Panc1 (cell line): Measurements from ENCODE around the gene PLPP4. TPM values are rescaled to one million over a fixed set of nuclear protein-coding genes. Genes with fewer than 3 reads are reported as not detected.

Experiments
- ATAC-seq: fragments of 200-7000 bp; cut with Tn5 transposase; 2 replicates; pipeline ENCODE4 v1.9.1; 2020; ENCODE audit warnings: mild to moderate bottlenecking, moderate library complexity
- BruUV-seq: library from RNA; stranded (reverse); fragments of 400-500 nt; replicated peaks from 2 replicates; lab custom pipeline; 2021; lab: Mats Ljungman, UMichigan
- CTCF ChIA-PET: fragments of 300-600 bp; sonication (Branson Sonifier 250); formaldehyde crosslinking; loops from one replicate; lab custom pipeline; 2022; ENCODE audit warnings: antibody characterized with exemption; lab: Charles Lee
- POLR2A ChIA-PET: fragments of 300-600 bp; sonication (Branson Sonifier 250); formaldehyde crosslinking; loops from one replicate; lab custom pipeline; 2022; ENCODE audit warnings: antibody characterized with exemption; lab: Charles Lee
- DNase-seq: peaks from one replicate; pipeline ENCODE4 v3.0.0-alpha.2; 2010; ENCODE audit warnings: low read depth, low spot score
- H3K27ac ChIP-seq: 2 replicates; pipeline ENCODE4 v1.5.1; 2011; ENCODE audit warnings: mild to moderate bottlenecking, low read length, inconsistent platforms
- H3K27me3 ChIP-seq: fragments of 200-500 bp; sonication (Bioruptor generic); 2 replicates; pipeline ENCODE4 v1.6.0; 2014; ENCODE audit warnings: low read length, inconsistent platforms; ENCODE audit not compliant: control insufficient read depth, insufficient read depth
- H3K36me3 ChIP-seq: fragments of 200-500 bp; sonication (Bioruptor generic); 2 replicates; pipeline ENCODE4 v1.5.1; 2014; ENCODE audit warnings: inconsistent platforms, mild to moderate bottlenecking, low read length, moderate library complexity; ENCODE audit not compliant: control insufficient read depth, insufficient read depth
- H3K4me1 ChIP-seq: 2 replicates; pipeline ENCODE4 v1.5.1; 2011; ENCODE audit warnings: inconsistent platforms, mild to moderate bottlenecking, low read length, moderate library complexity; ENCODE audit not compliant: control insufficient read depth, insufficient read depth
- H3K4me3 ChIP-seq, 2 experiments: 2 replicates each; pipeline ENCODE4 v1.5.1; 2011 to 2012; ENCODE audit warnings: low read depth in 2 of 2, low read length in 2 of 2, mild to moderate bottlenecking in 2 of 2, inconsistent platforms in 1 of 2, moderate library complexity in 1 of 2
- H3K9me3 ChIP-seq: fragments of 200-500 bp; sonication (Bioruptor generic); 2 replicates; pipeline ENCODE4 v1.5.1; 2014; ENCODE audit warnings: low read depth, mild to moderate bottlenecking, inconsistent platforms, low read length, moderate library complexity; ENCODE audit not compliant: control insufficient read depth, insufficient read depth
- POLR2AphosphoS5 ChIP-seq: IDR thresholded peaks from 2 replicates; pipeline ENCODE4 v1.6.1; 2012; ENCODE audit warnings: mild to moderate bottlenecking, low read depth, low read length, moderate library complexity
- SIN3A ChIP-seq: IDR thresholded peaks from 2 replicates; pipeline ENCODE4 v1.6.1; 2012; ENCODE audit warnings: low read depth, mild to moderate bottlenecking, low read length, moderate library complexity, borderline replicate concordance; ENCODE audit not compliant: insufficient read depth
- TCF7L2 ChIP-seq: IDR thresholded peaks from 2 replicates; pipeline ENCODE4 v1.6.1; 2011; ENCODE audit warnings: mild to moderate bottlenecking, low read depth, low read length, inconsistent platforms
- in situ Hi-C: cut with HindIII; loops from 2 replicates; pipeline ENCODE4 v1.10.0; 2016; ENCODE audit warnings: low sequenced_read_pairs, low pct_unique_long_range_greater_than_20kb
- intact Hi-C: fragments of 100-400 bp; cut with micrococcal nuclease; formaldehyde crosslinking; loops from one replicate; pipeline ENCODE4 v1.10.0; 2022; ENCODE audit not compliant: unreplicated experiment
- total RNA-seq: library from RNA; stranded (reverse); gene quantifications from one replicate; pipeline ENCODE4 v1.2.1, GENCODE V29; 2021; ENCODE audit not compliant: unreplicated experiment
- TF ChIP-seq, protein P1 (sequence below), 2 experiments: IDR thresholded peaks; 2 replicates each; pipeline ENCODE4 v1.6.1; 2011 to 2012; ENCODE audit warnings: low read depth in 2 of 2, control low read depth in 1 of 2, low read length in 1 of 2, mild to moderate bottlenecking in 1 of 2, moderate library complexity in 1 of 2; ENCODE audit not compliant: insufficient read depth in 1 of 2
- TF ChIP-seq, protein P2 (sequence below): fragments of 450-650 bp; IDR thresholded peaks from 2 replicates; pipeline ENCODE4 v1.5.1; 2017; ENCODE audit warnings: mild to moderate bottlenecking

Gene PLPP4
- total RNA-seq, 1 experiment from 2014 or later: 0.18 TPM

DNA sequence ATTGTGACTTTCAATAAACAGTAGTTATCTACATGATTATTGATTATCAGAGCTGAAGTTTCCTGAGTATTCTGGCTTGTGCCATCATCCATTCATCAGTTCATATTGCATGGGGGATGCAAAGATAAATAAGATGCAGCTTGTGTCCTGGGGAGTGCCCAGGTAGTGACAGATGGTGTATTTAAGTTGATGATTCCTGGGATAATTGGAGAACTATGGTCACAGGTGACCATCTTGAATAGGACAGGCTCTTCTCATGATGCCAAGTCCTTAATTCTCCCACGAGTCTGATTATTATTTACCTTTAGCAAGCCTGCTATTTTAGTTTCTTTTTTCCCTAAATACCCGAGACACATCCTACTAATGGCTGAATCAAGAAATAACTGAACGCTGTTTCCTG, 64.9 kb downstream of the PLPP4 start:
- Histone ChIP-seq H3K9me3 (no peaks in the 10 kb centered on the region), H3K4me1 (no peaks in the 10 kb centered on the region), H3K36me3 (no peaks in the 10 kb centered on the region), H3K27ac (no peak overlapping the region), H3K4me3 (no peak overlapping the region), H3K27me3 (peaks cover 13% of the 10 kb centered on the region)
- CTCF ChIA-PET: no interaction called here
- no TSS peak for BruUV-seq
- no peak for TF ChIP-seq SIN3A
- no peak for TF ChIP-seq TCF7L2
- no peak for TF ChIP-seq POLR2AphosphoS5
- TF ChIP-seq, protein P1, sequence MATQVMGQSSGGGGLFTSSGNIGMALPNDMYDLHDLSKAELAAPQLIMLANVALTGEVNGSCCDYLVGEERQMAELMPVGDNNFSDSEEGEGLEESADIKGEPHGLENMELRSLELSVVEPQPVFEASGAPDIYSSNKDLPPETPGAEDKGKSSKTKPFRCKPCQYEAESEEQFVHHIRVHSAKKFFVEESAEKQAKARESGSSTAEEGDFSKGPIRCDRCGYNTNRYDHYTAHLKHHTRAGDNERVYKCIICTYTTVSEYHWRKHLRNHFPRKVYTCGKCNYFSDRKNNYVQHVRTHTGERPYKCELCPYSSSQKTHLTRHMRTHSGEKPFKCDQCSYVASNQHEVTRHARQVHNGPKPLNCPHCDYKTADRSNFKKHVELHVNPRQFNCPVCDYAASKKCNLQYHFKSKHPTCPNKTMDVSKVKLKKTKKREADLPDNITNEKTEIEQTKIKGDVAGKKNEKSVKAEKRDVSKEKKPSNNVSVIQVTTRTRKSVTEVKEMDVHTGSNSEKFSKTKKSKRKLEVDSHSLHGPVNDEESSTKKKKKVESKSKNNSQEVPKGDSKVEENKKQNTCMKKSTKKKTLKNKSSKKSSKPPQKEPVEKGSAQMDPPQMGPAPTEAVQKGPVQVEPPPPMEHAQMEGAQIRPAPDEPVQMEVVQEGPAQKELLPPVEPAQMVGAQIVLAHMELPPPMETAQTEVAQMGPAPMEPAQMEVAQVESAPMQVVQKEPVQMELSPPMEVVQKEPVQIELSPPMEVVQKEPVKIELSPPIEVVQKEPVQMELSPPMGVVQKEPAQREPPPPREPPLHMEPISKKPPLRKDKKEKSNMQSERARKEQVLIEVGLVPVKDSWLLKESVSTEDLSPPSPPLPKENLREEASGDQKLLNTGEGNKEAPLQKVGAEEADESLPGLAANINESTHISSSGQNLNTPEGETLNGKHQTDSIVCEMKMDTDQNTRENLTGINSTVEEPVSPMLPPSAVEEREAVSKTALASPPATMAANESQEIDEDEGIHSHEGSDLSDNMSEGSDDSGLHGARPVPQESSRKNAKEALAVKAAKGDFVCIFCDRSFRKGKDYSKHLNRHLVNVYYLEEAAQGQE (IDR thresholded peaks at IDR 0.05; ENCODE audit: insufficient read depth in 1 of 2, low read depth in 2 of 2, low read length in 1 of 2): no peak
- TF ChIP-seq, protein P2, sequence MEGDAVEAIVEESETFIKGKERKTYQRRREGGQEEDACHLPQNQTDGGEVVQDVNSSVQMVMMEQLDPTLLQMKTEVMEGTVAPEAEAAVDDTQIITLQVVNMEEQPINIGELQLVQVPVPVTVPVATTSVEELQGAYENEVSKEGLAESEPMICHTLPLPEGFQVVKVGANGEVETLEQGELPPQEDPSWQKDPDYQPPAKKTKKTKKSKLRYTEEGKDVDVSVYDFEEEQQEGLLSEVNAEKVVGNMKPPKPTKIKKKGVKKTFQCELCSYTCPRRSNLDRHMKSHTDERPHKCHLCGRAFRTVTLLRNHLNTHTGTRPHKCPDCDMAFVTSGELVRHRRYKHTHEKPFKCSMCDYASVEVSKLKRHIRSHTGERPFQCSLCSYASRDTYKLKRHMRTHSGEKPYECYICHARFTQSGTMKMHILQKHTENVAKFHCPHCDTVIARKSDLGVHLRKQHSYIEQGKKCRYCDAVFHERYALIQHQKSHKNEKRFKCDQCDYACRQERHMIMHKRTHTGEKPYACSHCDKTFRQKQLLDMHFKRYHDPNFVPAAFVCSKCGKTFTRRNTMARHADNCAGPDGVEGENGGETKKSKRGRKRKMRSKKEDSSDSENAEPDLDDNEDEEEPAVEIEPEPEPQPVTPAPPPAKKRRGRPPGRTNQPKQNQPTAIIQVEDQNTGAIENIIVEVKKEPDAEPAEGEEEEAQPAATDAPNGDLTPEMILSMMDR: no peak
- in situ Hi-C loops: no loop called here
- DNase-seq (no peak), ATAC-seq (no peak)
- POLR2A ChIA-PET: no interaction called here
- intact Hi-C loops: no loop called here

DNA sequence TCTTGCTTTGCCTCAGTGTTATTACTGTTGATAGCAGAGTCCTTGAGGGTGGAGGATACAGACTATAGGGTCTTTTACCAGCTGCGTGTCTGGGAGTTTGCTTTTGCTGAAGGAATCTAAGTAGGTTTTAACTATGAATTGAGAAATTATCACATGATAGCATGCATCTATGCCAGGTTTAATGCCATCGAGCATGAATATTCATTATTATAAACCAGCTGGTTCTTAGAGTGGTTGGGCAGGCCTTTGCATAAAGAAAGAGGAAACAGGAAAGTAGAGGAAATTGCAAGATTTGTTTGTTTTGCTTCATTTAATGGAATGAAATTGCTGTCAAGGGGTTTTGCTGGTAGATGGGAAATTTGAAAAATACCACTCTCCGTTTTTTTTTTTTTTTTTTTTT, 70.7 kb downstream of the PLPP4 start:
- POLR2A ChIA-PET: interaction anchor here (0.7 kb wide), 1 partner anchor 250 kb away, joined by 4 read pairs; no protein-coding TSS in a partner anchor
- no peak overlapping the region for H3K27ac ChIP-seq
- TF ChIP-seq POLR2AphosphoS5: no peak
- no peak for TF ChIP-seq TCF7L2
- TF ChIP-seq, protein P2: no peak
- TF ChIP-seq, protein P1 (IDR thresholded peaks at IDR 0.05; ENCODE audit: insufficient read depth in 1 of 2, low read depth in 2 of 2, low read length in 1 of 2): no peak
- TF ChIP-seq SIN3A: no peak
- intact Hi-C loops: no loop called here
- no peaks in the 10 kb centered on the region for H3K9me3 ChIP-seq
- no peak for ATAC-seq
- DNase-seq: no peak
- H3K36me3 ChIP-seq: no peaks in the 10 kb centered on the region
- no TSS peak for BruUV-seq
- CTCF ChIA-PET: no interaction called here
- in situ Hi-C loops: no loop called here
- no peak overlapping the region for H3K4me3 ChIP-seq
- no peaks in the 10 kb centered on the region for H3K4me1 ChIP-seq
- H3K27me3 ChIP-seq: peaks cover 6% of the 10 kb centered on the region
